Peyer's patch (tissue), 4 donors: ENCODE data around the gene TSPAN17.

ENCODE experiments used
- CTCF ChIP-seq, 6 experiments: fragments of 450-650 bp in 4 of 6; fragments of 200-600 bp in 2 of 6; sonication (generic) in 1 of 6; IDR thresholded peaks; one replicate each; pipeline ENCODE4 v1.5.1; 2017 to 2019; ENCODE audit warnings: antibody characterized with exemption in 6 of 6, mild to moderate bottlenecking in 3 of 6, moderate library complexity in 1 of 6
- POLR2A ChIP-seq, 2 donors: fragments of 450-650 bp; IDR thresholded peaks; one replicate each; pipeline ENCODE4 v1.5.1; 2017; ENCODE audit warnings: antibody characterized with exemption in 2 of 2, mild to moderate bottlenecking in 2 of 2, moderate library complexity in 2 of 2

- TF ChIP-seq POLR2A (IDR thresholded peaks at IDR 0.05) (no peak), CTCF (IDR thresholded peaks at IDR 0.05) (no peak)
Measured at GRCh38 chr5:176661676-176662075, 14.4 kb downstream of the TSPAN17 start.
